GM19324 (cell line): ENCODE data around the gene GABPB1.

Experiments used
- ATAC-seq: cut with Tn5 transposase; IDR thresholded peaks from one replicate; pipeline ENCODE4 v1.9.1; 2021; ENCODE audit warnings: mild to moderate bottlenecking, moderate library complexity; ENCODE audit not compliant: unreplicated experiment, low FRiP score

The GABPB1 gene

GRCh38 chr15:50287324-50288116 lies 67.5 kb downstream of the GABPB1 start:
- no peak for ATAC-seq

GRCh38 chr15:50281427-50281826 lies 73.6 kb downstream of the GABPB1 start:
- no peak for ATAC-seq

DNA sequence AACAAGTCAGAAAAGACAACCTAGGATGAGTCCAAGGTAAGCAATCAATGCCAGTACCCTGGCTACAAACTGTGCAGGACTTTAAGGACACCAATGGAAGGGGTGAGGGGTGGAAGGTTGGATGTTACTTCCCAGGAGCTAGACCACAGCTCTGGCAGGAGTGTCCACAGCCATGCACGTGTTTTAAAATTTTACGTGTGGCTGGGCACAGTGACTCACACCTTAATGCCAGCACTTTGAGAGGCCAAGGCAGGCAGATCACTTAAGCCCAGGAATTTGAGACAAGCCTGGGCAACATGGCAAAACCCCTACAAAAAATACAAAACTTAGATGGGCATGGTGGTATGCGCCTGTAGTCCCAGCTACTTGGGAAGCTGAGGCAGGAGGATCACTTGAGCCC lies 74.7 kb downstream of the GABPB1 start:
- no peak for ATAC-seq

GRCh38 chr15:50278496-50278895 lies 76.5 kb downstream of the GABPB1 start:
- ATAC-seq = no peak

DNA sequence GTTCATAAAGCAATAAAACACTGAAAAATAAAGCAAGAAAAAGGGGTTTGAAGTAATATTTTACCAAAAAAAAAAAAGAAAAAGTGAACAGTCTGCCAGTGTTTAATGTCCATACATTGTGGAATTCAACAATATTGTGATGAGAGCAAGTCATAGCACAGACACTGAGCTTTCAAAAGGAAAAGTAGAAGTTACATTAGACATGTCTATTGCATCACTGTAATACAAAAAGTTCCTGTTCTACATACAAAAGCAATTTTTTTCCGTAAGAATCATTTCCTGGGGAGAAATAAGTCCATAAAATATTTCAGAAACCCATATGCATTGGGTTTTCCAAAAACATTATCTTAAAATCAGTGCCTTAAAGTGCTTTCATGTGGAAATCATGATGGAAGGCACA lies 77.6 kb downstream of the GABPB1 start:
- no peak for ATAC-seq

DNA sequence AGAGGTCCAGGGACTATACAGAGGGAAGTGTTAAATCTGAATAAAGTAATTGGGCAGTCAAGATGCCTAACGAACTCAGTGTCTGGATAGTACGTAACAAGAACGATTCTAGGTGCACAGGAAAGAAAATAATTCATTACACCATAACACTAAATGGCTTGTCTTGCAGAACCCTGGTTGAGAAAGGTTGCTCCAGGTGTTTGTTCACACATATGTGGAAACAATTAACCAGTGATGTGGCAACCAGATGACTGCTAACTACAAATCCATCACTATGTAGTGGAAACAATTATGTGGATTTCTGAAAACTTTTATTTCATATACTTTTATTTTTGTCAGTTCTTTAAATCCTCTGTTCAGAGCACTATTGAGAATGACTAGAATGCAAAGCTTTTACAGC lies 79.1 kb downstream of the GABPB1 start:
- no peak for ATAC-seq

GRCh38 chr15:50275091-50275490 lies 79.9 kb downstream of the GABPB1 start:
- ATAC-seq = no peak

- no peak for ATAC-seq
Measured at GRCh38 chr15:50267577-50267976, 87.4 kb downstream of the GABPB1 start.

DNA sequence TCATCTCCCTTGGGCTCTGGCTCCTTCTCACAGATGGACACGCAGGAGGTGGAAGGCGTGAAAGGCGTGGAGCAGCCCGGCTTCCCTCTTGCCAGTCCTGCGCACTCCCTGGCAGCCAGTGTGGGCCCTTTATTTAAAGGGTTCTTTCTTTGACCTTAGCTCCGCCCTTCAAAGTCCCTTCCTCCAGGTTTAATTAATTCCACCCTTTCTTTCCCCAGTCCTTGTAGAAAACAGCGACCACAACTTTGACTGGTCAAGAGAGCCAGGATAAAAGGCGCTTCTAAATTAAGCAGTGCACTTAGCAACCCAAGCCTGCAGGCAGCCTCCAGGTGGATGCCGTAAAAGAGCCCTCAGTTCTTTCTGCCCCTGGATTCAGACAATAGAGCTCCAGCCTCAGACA lies 89.4 kb downstream of the GABPB1 start, which contains the start of gene HDC:
TSS of gene HDC (minus strand) at position 107 of the 400 bp plus-strand sequence. CDS start at position 4, 103 bp downstream.
- no peak for ATAC-seq

GRCh38 chr15:50262533-50262932 lies 92.5 kb downstream of the GABPB1 start:
- no peak for ATAC-seq

DNA sequence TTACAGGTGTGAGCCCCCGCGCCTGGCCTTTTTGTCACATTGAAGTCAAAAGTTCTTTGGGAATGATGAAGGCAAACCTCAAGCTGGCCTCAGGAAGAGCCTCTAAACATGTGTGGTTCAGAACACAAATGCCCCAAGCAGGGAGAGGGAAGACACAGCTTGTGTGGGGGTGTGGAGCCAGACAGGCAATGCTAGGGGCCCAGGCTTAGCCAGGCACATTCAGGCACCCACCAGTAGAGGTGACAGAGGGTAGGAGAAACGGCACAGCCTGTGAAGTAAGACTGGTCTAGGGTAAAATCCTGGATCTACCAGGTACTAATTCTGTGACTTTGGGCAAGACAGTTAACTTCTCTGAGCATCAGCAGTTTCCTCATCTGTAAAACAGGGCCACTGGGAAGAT lies 93.0 kb downstream of the GABPB1 start:
- ATAC-seq = no peak

- no peak for ATAC-seq
Measured at GRCh38 chr15:50260969-50261496, 94.0 kb downstream of the GABPB1 start.

- ATAC-seq = no peak
Measured at GRCh38 chr15:50259276-50259675, 95.7 kb downstream of the GABPB1 start.

DNA sequence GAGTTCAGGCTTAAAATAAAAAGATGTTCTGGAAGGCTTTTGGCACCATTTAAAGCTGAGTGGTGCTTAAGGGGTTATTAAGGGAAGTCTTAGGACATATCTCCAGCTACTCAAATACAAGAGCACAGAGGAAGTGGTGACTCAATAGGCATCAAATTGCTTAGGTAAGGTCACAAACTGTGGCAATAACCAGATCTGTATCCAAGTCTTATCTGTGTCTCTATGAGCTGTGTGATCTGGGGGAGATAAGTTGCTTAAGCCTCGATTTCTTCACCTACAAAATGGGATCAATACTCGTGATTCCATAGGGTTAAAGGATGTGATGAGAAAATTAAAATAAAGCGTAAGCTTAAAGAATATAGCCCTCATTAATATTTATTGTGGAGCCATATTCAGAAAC lies 97.1 kb downstream of the GABPB1 start:
- no peak for ATAC-seq

GRCh38 chr15:50257332-50257731 lies 97.7 kb downstream of the GABPB1 start:
- no peak for ATAC-seq

DNA sequence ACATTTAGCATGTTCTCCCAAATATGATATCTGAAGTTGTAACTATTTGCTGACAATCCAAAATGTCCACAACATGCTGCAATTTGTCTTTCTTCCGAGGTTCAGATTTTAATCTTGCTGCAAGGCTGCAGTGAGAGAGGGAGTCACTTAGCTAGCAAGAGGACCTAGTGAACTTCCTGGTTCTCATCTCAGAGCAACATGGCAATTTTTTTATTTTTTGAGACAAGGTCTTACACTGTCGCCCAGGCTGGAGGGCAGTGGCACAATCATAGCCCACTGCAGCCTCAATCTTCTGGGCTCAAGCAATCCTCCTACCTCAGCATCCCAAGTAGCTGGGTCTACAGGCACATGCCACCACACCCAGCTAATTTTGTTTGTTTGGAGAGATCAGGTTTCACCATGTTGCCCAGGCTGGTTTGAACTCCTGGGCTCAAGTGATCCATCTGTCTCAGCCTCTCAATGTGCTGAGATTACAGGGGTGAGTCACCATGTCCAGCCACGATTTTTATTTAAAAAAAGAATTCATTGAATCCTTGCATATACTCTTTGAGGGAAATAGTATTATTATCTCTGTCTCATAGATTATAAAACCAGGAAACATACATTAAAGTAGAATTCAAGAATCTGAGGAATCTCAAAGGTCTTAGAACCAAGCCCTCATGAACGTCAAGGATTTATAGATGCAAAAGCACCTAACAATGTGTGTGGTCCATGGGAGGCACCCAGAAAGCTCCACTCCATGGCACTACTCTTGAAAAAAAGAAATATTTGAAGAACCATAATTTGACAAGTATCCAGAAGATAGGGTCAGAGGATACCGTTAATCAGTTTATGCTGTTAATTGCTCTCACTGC lies 98.6 kb downstream of the GABPB1 start:
- no peak for ATAC-seq

GRCh38 chr15:50252556-50252955 lies 102.4 kb downstream of the GABPB1 start:
- ATAC-seq = no peak

DNA sequence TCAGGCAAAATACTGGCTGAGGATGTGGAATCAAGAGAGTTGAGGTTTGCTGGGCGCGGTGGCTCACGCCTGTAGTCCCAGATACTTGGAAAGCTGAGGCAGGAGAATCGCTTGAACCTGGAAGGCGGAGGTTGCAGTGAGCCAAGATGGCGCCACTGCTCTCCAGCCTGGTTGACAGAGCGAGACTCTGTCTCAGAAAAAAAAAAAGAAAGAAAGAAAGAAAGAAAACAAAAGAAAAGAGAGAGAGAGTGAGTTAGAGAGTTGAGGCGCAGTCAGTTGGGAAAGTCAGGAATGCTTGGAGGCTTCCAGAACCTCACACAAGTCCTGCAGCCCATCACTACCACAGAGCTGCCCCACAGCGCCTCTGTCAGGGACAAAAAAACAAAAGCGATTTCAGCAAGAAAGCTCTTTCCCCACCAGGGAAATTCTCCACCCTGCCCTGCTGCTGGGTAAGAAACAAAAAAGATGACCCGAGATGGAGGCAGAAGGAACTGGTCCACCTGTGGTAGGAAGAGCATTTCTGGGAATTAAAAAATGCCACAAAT lies 103.3 kb downstream of the GABPB1 start:
- no peak for ATAC-seq

DNA sequence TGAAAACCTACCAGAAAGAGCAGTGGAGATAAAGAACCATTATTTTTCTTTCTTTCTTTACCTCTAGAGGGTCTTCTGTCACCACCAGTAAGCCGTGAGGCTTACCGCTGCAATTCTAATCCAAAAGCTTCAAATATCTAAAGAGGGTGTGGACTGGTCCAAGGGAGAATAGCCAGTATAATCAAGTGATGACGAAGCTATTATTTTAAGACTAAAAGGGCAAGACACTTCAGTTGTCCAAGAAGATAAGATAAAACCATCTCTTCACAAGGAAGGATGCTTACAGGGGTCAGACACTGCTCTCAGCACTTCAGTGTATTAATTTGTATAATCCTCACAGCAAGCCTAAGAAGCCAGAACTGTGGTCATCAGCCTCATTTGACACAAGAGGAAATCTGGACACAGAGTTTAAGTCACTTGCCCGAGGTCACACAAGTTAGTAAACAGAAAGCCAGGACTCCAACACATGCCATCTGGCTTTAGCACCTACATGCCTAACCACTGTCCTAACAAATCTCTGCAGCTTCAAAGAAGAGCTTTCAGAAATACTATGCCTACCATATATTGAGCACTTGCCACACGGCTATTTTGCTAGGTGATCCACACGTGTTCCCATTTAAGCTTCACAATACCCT lies 104.1 kb downstream of the GABPB1 start:
- ATAC-seq = no peak

DNA sequence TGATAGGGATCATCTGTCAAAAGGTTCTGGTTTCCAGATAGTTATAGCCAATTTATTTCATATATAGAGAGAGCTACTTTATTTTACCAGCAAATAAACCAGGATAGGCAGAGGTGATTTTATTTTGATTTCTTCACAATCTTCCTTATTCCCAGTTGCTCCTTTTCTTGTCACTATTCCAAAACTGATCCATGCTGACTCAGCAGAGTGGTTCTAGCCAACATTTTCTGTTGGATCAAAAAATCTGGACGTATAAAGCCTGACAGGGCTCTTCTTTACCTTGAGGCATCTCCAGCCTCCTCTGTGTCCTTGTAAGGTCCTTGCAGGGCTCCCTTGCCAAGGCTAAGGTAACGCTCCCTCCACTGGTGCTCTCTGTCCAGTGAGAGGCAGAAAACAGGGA lies 105.3 kb downstream of the GABPB1 start:
- ATAC-seq = no peak
